GM21825 (cell line): ENCODE data around the gene TRMT2A.
"Not testable (repeated sequence)": the region's sequence is repeated elsewhere in the genome, so short reads cannot be mapped to it uniquely, and the experiment has no call there.

ENCODE experiments used
- ATAC-seq: cut with Tn5 transposase; IDR thresholded peaks from one replicate; pipeline ENCODE4 v1.9.1; 2021; ENCODE audit warnings: mild to moderate bottlenecking, moderate library complexity; ENCODE audit not compliant: unreplicated experiment

The TRMT2A gene

GRCh38 chr22:20089226-20089976 lies 27.6 kb downstream of the TRMT2A start:
- ATAC-seq, result no peak

- ATAC-seq, result no peak
Measured at GRCh38 chr22:20088263-20088648, 28.8 kb downstream of the TRMT2A start.

GRCh38 chr22:20087319-20088262 lies 29.4 kb downstream of the TRMT2A start:
- no peak for ATAC-seq

GRCh38 chr22:20086763-20087162 lies 30.3 kb downstream of the TRMT2A start:
- no peak for ATAC-seq

GRCh38 chr22:20086101-20086599 lies 30.9 kb downstream of the TRMT2A start:
- no peak for ATAC-seq

- ATAC-seq, result no peak
Measured at GRCh38 chr22:20085651-20086050, 31.4 kb downstream of the TRMT2A start.

GRCh38 chr22:20084547-20085413 lies 32.2 kb downstream of the TRMT2A start:
- ATAC-seq, result no peak

GRCh38 chr22:20083891-20084546 lies 33.0 kb downstream of the TRMT2A start:
- no peak for ATAC-seq

GRCh38 chr22:20083157-20083890 lies 33.7 kb downstream of the TRMT2A start:
- ATAC-seq, result no peak

GRCh38 chr22:20080776-20081654 lies 36.0 kb downstream of the TRMT2A start:
- no peak for ATAC-seq

- ATAC-seq, result peak; percentile 49
Measured at GRCh38 chr22:20080445-20080775, 36.6 kb downstream of the TRMT2A start.

GRCh38 chr22:20079745-20080444 lies 37.1 kb downstream of the TRMT2A start, which contains the start of gene DGCR8:
Gene DGCR8, plus strand, starts transcription at chr22:20080241. Its CDS starts 5,723 bp downstream, at chr22:20085964.
- peak; percentile 71 for ATAC-seq

- ATAC-seq, result no peak
Measured at GRCh38 chr22:20076627-20077172, 40.3 kb downstream of the TRMT2A start.

GRCh38 chr22:20071524-20071972 lies 45.5 kb downstream of the TRMT2A start:
- ATAC-seq, result no peak

GRCh38 chr22:20069331-20070042 lies 47.5 kb downstream of the TRMT2A start:
- no peak for ATAC-seq

GRCh38 chr22:20068640-20069039 lies 48.4 kb downstream of the TRMT2A start:
- no peak for ATAC-seq

GRCh38 chr22:20067384-20067682 lies 49.7 kb downstream of the TRMT2A start:
- ATAC-seq, result not testable (repeated sequence)
